Activated T-cell treated with anti-CD3 and anti-CD28 coated beads, Interleukin-2, amount 50 U/mL, for 48 hours (primary cell): Measurements from ENCODE around the gene FOXO1.
A peak's percentile ranks its signal among the peaks of the same experiment; 100 is the strongest.

Source experiments
- DNase-seq, 2 experiments: peaks; one replicate each; pipeline ENCODE4 v3.0.0-alpha.2; 2020

The FOXO1 gene

DNA sequence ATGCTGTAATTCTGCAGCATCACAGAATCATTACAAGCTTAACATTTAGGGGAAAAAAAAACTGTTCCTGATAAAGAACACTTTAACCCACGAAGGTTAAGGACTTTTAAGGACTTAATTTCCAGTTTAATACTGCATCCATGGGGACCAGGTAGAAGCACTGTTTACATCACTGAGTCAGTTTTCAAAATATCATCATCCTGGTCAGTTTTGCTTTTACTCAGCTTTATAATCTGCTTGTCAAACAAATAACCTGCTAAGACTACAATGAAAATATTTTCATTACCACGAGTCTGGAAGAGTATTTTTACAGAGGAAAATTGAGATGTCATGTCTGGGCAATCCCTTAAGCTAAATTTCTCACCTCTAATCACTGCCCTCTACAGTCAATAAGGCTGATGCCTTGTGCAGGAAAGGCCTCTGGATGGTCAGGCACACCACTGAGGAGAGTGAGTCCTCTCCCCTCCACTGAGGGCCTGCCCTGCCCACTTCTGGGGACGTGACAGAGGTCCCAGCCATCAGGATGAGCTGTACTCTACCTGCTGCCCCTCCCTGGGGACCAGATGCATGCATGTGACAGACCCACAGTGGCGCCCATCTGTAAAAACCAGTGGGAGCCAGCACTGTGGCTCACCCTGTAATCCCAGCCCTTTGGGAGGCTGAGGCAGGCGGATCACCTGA is 31.0 kb downstream of the FOXO1 start:
- DNase-seq, result no peak

DNA sequence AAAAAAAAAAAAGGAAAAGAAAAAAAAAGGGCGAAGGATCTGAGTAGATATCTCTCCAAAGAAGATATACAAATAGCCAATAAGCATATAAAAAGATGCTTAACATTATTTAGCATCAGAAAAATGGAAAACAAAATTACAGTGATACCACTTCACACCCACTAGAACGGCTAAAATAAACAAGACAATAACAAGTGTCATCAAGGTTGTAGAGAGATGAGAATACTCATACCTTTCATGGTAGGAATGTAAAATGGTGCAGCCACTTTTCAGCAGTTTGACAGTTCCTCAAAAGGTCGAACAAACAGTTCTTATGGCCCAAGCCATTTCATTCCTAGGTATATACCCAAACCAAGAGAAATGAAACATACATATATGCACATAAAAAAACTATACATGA is 33.5 kb downstream of the FOXO1 start:
- DNase-seq, result no peak

DNA sequence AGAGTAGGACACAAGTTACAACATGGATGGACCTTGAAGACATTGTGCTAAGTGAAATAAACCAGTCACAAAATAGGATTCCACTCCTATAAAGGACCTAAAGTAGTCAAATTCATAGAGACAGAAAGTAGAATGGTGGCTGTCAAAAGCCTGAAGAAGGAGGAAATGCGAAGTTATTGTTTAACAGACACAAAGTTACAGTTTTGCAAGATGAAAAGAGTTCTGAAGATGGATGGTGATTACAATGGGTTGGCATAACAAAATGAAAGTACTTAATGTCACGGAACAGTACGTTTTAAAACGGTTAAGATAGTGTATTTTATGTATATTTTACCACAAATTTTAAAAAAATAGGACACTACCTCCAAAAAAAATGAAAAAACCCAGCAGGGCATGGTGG is 34.8 kb downstream of the FOXO1 start:
- no peak for DNase-seq

DNA sequence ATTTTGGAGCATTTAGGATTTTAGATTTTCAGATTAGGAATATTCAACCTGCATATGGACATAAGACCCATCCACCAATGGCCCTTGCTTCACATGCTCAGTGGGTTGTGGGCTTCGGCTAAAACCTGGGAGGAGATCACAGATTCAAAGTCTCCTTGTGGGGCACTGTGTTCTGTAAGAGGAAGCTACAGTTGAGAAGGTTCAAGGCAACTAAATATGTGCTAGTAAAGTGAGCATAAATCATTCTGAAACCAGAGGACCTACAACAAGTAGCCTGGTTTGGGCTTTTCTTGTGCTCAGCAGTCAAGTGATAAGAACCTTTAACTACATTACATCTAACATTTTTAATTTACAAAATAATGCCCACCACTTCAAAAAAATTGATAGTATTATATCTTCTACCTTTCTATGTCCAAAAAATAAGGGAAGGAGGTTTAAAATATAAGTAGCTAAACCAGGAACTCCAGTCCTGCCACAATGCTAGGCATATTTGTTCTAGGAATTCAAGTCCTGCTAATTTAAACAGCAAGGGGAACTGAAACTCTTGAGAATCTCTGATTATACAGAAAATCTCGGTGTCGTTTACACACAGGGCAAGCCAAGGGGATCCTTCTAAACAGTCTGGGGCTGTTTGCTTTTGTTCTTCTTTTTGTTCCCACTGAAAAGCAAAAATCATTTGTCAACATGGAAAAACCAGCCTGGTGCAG is 36.6 kb downstream of the FOXO1 start:
- DNase-seq, result no peak

DNA sequence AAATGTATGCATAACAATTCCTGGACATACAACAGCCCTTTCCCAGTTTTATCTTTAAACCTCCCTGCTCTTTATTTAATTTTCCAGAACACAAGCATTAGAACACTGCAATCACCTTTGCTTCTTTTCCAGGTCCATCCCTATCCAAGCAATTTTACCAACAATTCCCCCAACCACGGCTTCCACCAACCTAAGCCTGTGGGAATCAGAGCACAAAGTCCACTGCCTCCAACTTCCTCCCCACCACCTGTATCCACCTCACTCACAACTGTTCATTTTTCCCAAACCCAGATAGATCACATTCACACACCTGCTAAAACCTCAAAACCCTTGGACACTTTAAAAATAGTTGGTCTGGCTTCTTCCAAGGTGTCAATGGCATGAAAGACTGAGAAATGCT is 39.5 kb downstream of the FOXO1 start:
- DNase-seq, result no peak

DNA sequence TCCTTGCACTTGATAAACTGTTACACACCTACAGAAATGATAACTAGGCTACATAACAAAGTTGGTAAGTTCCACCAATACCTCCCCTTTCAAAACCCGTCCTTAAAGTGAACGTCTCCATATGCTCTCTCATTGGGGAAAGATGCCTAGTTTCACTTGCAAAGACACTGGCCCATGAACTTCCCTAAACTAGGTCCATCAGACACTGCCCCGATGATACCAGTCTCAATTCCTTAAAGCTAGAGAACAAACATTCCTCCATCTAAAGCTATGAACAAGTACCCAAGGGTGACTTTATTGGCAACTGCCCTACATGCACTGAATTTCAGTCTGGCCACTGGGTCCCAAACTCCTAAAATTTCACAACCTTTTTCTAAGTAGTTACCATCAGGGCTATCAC is 39.9 kb downstream of the FOXO1 start:
- no peak for DNase-seq

DNA sequence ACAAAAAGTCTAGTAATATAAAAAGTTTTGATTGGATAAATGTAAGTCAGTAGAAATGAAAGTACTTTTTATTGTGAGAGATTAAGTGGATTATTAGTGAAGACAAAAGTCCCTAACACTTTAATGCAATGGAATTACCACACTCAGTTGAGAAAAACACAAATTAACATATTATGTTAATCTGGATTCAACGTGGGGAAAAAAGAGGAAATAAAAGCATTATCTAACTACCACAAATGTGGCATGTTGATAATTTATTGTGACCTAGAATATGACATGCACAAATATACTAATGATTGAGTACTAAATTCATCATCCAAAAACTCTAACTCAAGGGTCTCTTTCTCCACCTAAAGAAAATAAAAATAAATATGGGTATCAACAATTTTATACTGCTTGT is 41.5 kb downstream of the FOXO1 start:
- DNase-seq, result no peak

DNA sequence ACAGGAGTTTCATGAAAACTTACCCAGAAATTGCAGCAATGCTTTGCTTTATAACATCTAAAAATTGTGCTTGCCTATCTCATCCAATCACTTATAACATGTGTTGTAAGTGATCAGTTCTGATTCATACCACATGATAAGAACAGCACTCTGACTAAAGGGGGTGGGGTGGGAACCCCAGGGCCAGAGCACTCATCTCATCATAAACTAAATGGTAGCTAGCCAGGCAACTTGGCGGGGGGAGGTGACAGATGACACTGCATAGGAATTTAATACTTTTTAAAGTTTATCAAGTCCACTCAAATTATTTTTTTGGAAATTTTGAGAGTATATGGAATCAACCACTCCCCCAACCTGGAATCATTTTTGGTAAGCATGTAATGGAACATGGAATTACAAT is 42.1 kb downstream of the FOXO1 start:
- peak; percentile 59 to 65 for DNase-seq

DNA sequence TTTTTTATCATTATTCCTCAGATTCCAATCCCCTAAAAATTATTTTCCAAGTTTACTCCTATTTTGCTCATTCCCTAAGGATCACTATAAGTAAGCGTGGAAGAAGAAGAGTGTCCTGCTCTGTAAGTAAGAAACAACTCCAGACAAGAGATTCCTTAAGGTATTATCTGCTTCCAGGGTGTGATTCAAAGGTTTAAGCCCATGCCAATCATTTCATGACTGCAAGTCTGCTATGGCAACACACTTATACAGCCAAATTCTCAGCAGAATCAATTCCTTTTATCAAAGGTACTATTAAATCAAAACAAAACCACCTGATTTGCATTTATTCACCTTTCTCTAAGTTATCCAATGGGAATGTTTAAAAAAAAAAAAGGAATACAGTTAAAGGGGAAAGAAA is 43.7 kb downstream of the FOXO1 start:
- DNase-seq, result no peak

DNA sequence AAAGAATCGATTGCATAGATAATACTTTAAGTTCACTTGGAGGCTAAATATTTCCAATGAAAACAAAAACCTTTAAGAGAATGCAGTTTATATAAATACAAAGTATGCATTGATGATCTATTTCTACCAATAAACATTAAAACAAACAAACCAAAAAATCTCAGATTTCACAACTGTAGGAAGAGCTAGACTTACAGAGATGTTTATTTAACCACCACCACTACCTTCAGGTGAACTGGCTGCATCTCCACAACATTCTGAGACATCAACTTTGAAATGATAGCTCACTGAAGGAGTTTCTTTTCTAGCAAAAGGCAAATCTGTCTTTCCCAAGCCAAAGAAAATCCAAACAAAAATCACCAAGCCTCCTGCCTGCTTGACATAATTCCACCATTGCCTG is 44.2 kb downstream of the FOXO1 start:
- DNase-seq, result no peak

DNA sequence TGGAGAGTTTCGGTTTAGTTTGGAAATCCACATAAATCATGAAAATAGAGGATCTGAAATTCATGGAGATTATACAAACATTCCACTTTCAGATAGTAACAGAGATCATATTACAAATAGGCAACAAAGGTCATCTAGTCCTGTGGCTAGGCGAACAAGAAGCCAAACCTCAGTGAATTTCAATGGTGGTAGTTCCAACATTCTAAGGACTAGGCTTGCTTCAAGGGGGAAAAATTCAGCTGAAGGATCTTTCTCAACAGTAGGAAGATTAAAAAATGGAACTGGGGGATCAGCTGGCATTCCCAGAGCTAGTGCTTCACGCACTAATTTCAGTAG is 47.0 kb downstream of the FOXO1 start:
- DNase-seq, result no peak

DNA sequence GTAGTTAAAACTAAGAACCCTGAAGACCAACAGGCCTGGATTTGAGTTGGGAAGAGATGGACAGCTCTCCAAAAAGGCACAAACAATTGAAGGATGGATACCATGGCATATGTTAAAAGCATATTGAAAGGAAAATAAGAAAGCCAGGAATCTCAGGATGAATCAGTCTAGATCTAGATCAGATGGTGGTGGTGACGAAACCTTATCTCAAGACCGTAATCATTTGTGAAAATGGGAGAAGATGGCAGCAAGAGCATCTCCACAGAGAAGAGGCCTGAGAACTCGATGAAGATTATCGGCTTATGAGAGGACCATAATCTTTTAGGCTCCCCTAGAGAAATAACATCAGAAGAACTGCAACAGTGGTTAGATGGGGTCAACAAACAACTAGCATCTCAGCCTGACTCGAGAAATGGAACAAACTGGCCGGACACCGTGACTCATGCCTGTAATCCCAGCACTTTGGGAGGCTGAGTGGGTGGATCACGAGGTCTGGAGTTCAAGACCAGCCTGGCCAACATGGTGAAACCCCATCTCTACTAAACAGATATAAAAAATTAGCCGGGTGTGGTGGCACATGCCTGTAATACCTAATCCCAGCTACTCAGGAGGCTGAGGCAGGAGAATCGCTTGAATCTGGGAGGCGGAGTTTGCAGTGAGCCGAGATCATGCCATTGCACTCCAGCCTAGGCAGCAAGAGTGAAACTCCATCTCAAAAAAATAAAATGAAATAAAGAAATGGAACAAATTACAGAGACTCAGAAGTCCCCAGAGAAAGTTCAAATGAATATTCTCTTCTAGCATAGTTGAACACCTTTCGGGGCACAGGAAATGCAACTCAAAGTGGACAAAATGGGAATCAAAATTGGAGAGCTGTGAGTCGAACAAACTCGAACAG is 47.6 kb downstream of the FOXO1 start:
- no peak for DNase-seq

DNA sequence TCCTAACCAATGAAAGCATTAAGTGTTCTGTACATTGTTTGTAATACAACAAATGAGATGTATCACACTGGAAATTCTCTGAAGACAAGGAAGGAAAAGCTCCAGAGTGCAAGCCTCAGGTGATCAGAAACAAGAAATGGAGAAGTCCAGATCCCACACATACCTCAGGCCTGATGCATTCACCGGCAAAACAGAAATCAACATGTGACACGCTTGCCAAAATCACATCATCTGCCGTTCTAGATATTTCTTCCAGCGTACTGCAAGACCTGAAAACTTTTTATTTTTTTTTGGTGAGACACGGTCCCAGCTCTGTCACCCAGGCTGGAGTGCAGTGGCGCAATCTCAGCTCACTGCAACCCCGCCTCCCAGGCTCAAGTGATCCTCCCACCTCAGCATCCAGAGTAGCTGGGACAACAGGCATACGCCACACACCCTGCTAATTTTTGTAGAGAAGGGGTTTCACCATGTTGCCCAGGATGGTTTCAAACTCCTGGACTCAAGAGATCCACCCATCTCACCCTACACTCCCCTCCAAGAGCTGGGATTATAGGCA is 48.6 kb downstream of the FOXO1 start:
- no peak for DNase-seq

DNA sequence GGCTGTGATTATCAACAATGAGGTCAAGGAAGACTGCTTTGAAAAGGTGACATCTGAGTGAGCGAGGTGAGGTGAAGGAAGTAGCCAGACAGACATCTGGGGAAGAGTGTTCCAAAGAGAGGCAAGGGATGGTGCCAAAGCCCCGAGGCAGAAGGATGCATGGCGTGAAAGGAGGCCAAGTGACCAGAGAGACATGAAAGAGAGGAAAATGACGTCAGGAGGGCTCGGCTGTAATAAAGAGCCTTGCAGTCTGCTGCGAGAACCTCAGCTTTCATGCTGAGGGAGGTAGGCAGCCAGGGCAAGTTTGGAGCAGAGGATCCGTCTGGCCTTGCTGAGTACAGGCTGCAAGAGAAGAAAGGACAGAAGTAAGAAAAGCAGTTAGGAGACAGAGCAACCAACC is 50.8 kb downstream of the FOXO1 start:
- no peak for DNase-seq

DNA sequence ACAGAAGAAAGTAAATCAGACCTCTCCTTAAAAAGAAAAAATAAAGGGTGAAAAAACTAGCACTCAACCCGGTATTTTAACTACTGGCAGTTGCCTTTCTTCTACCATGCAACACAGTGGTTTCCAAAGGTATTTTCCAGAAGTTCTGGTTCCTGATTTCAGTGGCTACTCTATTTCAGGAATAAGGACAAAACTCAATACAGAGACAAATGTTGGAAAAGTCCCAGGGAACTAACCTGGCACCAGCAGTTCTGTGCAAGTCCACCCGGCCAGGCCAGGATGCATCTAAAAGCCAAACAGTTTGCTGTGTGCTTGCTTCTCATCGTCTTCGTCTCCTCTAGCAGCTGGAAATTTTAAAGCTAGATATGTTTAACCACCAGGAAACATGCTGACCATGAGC is 52.5 kb downstream of the FOXO1 start:
- no peak for DNase-seq

DNA sequence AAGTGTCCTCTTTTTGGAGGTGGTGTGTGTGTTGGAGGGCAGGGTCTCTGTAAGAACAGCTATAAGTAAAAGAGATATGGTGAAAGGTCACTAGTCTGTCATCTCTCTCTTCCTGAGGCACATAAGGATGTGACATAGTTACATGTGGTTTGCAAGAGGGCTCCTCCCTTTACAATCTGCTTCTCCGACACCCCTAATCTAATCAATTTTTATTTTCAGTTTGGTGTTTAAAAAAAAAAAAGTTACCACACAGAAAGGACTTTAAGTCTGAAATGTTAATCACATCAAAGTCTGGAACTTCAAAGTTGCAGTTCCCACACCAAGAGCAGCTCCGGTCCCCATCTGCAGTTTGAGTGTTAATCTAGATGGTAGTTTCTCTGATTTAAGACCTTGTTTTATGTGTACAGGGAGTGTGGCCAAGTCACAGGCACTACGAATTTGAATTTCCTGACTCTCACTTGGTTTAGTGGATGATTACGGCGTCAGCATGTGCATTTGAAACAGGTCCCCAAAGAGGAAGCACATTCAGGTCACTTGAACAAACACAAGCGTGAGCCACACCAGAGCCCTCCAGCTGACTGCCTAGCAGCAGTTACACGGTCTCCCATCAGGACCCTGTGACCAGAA is 53.1 kb downstream of the FOXO1 start:
- peak; percentile 62 to 68 for DNase-seq

DNA sequence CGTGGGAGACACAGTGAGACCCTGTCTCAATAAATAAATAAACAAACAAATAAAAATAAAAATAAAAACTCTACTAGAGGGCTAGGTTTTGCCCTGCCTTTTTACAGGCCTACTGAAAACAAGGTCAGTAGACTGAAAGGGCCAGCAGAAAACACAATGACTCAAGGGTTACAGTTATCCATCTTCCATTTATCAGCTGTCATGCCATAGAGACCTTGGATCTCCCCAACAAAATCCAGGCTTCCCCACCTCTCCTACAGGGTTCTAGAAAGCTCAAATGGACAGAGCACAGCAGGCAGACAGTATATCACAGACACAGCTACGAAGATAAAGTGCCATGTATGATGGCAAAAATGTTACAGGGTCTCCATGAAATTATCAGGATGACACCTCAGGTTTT is 54.4 kb downstream of the FOXO1 start:
- no peak for DNase-seq

DNA sequence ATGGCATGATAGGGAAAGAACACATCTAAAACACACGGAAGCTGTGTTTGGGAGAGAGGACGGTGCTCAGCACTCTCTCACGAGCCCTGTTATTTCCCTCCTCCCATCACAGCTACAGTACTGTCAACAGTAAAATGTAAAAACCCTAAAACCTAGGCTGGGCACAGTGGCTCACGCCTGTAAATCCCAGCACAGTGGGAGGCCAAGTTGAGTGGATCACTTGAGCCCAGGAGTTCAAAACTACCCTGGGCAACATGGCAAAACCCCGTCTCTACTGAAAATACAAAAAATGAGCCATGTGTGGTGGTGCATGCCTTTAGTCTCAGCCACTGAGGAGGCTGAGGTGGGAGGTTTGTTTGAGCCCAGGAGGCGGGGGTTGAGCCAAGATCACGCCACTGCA is 54.8 kb downstream of the FOXO1 start:
- no peak for DNase-seq

DNA sequence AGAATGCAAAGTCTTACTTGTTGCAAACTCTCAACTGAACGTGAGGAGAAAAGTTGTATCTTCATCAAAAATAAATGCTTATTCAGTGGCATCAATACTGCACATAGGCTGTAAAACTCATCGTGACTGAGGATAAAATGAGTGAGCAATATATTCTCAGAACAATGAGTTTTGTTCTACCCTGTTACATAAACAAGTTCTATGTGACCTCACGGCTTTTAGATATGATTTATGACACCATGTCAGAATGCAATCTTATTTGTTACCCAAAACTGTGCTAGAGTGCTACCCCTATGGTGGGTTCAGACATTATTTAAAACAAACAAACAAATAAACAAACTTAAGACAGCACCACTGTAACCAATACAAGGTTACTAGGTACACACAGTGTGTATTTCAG is 55.4 kb downstream of the FOXO1 start:
- no peak for DNase-seq

DNA sequence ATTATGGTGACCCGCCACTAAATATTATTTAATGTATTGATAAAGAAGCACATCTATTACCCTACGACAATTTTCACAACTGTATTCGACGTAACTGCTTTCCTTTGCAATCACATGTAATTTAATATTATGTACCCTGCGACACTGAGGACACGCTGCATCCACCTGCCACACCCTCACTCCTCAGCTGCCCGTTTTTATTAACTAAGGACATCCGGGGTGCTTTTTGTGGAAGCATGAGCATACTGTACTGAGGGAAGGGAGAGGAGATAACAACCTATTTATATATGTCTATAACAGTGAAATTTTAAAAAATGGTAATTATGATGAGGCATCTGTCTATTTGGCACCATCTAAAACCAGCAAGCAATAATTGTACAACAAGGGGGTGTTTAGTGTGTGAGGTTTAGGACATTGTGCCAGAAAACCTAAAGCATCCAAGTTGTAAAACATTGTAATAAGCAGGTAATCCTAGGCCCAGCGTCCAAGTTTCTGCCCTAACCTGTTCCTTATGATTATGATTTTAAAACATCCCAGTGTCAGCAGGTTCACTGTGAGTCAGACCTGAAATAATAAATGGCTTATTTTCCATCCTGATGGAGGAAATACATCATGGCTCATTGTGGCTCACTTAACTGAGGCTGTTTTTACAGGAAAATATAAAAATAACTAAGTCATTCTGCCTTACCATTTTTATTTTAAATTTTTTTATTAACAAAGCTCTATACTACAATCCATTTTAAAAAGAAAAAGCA is 56.3 kb downstream of the FOXO1 start:
- DNase-seq, result no peak

DNA sequence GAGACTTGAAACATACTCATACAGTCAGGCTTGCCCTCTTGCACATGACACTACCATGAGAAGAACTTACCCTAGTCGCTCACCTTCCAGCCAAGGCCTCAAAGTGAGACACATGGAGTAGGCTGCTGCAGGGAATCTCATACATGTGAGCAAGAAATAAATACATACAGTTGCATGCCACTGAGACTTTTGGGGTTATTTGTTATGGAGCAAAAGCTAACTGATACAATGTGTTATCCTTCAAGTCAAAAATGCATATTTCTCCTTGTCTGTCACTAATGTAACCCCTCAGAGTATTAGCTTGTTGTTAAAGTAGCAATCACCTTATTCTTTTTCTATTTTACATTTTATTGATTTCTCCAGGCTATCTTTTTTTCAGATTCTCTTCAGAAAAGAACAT is 58.1 kb downstream of the FOXO1 start:
- no peak for DNase-seq

DNA sequence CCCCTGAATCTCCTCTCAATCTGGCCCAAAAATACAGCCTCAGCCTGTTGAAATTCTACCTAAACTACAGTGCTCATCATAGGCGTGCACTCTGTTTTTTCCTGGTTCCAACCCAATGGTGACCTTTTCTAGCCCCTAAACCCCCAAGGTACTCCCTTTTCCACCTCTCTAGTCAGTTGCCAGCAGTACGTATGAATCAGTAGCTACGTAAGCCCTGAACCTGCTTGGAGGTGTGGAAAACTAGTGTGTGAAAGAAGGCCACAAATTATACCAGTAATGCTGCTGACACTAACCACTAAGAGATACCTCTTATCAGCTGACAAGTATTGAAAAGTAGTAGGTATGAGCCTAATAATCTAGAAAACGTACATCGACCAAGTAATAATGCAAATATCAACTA is 60.9 kb downstream of the FOXO1 start:
- no peak for DNase-seq

DNA sequence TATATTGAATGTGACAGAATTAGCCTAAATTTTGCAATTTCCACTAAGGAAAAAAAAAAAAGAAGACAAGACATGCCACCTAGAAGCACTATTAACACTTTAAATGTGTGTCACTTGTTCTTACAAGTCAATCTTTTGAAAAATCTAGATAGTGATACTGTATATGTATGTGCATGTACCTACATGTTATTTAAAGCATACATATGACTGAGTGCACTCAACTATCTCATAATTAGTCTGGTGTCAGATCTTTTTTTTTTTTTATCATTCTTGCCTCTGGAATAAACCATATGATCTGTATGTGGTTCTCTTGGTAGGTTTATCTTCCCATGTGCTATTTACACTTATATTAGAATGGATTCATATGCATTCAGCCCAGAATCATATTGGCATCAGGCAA is 62.3 kb downstream of the FOXO1 start:
- no peak for DNase-seq
